Keratinocyte (primary cell): ENCODE results near the gene TMEM256. TPM values are rescaled to one million over a fixed set of nuclear protein-coding genes. Genes with fewer than 3 reads are reported as not detected.

ENCODE experiments used
- DNase-seq: peaks from one replicate; pipeline ENCODE4 v3.0.0-alpha.2; 2011; ENCODE audit warnings: low read depth, missing footprints, low spot score
- FAIRE-seq: peaks from 2 replicates; lab custom pipeline; 2011; peaks lifted over from hg19 to GRCh38; lab: Jason Lieb, UNC
- H2AFZ ChIP-seq: 2 replicates; pipeline ENCODE4 v1.6.0; 2012; ENCODE audit warnings: low read length, control low read depth, inconsistent platforms; ENCODE audit not compliant: control insufficient read depth
- H3K27ac ChIP-seq: 2 replicates; pipeline ENCODE4 v1.5.1; 2011; ENCODE audit warnings: low read length; ENCODE audit not compliant: control insufficient read depth, insufficient read depth
- H3K27me3 ChIP-seq: 3 replicates; pipeline ENCODE4 v1.6.0; 2011; ENCODE audit warnings: low read length; ENCODE audit not compliant: control insufficient read depth, insufficient read depth; ENCODE audit errors: extremely low read depth
- H3K36me3 ChIP-seq, 2 experiments: 2 replicates in 1 of 2; 3 replicates in 1 of 2; pipeline ENCODE4 v1.5.1; 2011; ENCODE audit warnings: low read length in 2 of 2, mild to moderate bottlenecking in 1 of 2; ENCODE audit not compliant: control insufficient read depth in 2 of 2, insufficient read depth in 2 of 2; ENCODE audit errors: extremely low read depth in 1 of 2
- H3K4me1 ChIP-seq: 3 replicates; pipeline ENCODE4 v1.5.1; 2011; ENCODE audit warnings: low read length; ENCODE audit not compliant: control insufficient read depth, insufficient read depth; ENCODE audit errors: extremely low read depth
- H3K4me2 ChIP-seq: 3 replicates; pipeline ENCODE4 v1.6.0; 2011; ENCODE audit warnings: low read depth, low read length; ENCODE audit not compliant: control insufficient read depth, insufficient read depth; ENCODE audit errors: extremely low read depth
- H3K4me3 ChIP-seq, 3 experiments: fragments of 200-600 bp in 1 of 3; sonication (generic) in 1 of 3; 2 replicates in 2 of 3; 3 replicates in 1 of 3; pipeline ENCODE4 v1.5.1; 2011 to 2016; ENCODE audit warnings: low read length in 3 of 3, mild to moderate bottlenecking in 3 of 3, control low read depth in 2 of 3, inconsistent platforms in 1 of 3, low read depth in 1 of 3, mixed read lengths in 1 of 3, mixed run types in 1 of 3, moderate library complexity in 1 of 3; ENCODE audit not compliant: control insufficient read depth in 2 of 3, insufficient read depth in 2 of 3; ENCODE audit errors: extremely low read depth in 1 of 3
- H3K79me2 ChIP-seq: 2 replicates; pipeline ENCODE4 v1.6.0; 2012; ENCODE audit warnings: low read length; ENCODE audit not compliant: control insufficient read depth, insufficient read depth
- H3K9ac ChIP-seq: 3 replicates; pipeline ENCODE4 v1.6.0; 2011; ENCODE audit warnings: low read length; ENCODE audit not compliant: control insufficient read depth, insufficient read depth; ENCODE audit errors: extremely low read depth
- H3K9me1 ChIP-seq: 3 replicates; pipeline ENCODE4 v1.6.0; 2011; ENCODE audit warnings: low read length; ENCODE audit not compliant: control insufficient read depth, insufficient read depth; ENCODE audit errors: extremely low read depth
- H3K9me3 ChIP-seq: 2 replicates; pipeline ENCODE4 v1.5.1; 2012; ENCODE audit warnings: low read depth, low read length; ENCODE audit not compliant: control insufficient read depth
- H4K20me1 ChIP-seq: 3 replicates; pipeline ENCODE4 v1.6.0; 2011; ENCODE audit warnings: low read length; ENCODE audit not compliant: control insufficient read depth, insufficient read depth; ENCODE audit errors: extremely low read depth
- CTCF ChIP-seq, 3 experiments: IDR thresholded peaks in 1 of 3; conservative IDR thresholded peaks in 1 of 3; optimal IDR thresholded peaks in 1 of 3; 2 replicates in 2 of 3; 3 replicates in 1 of 3; pipeline versions ENCODE3 to v1.5.1; 2011; ENCODE audit warnings: low read length in 3 of 3, mild to moderate bottlenecking in 3 of 3, moderate library complexity in 2 of 3, control low read depth in 1 of 3, inconsistent platforms in 1 of 3; ENCODE audit not compliant: insufficient read depth in 2 of 3; ENCODE audit errors: extremely low read depth in 1 of 3
- EZH2 ChIP-seq: IDR thresholded peaks from one replicate; pipeline ENCODE4 v1.6.1; 2012; ENCODE audit warnings: inconsistent platforms, mild to moderate bottlenecking, low read length, moderate library complexity
- dilution Hi-C: fragments of 300-500 bp; cut with MboI; formaldehyde crosslinking; loops from one replicate; pipeline ENCODE4 v1.7.0; 2020; ENCODE audit warnings: low sequenced_read_pairs; ENCODE audit not compliant: extremely low pct_ligation_motif_present
- polyA plus RNA-seq, 5 experiments: library from polyadenylated mRNA; depleted of rRNA in 3 of 5; stranded (reverse) in 3 of 5; stranded (forward) in 1 of 5; unstranded in 1 of 5; fragments of >200 nt; gene quantifications; 1 replicate in 1 of 5; 2 replicates in 3 of 5; 3 replicates in 1 of 5; pipeline versions ENCODE4 v1.2.1 to v1.2.3, GENCODE V29; 2011 to 2012; ENCODE audit warnings: missing spikeins in 2 of 5, low read depth in 1 of 5, low replicate concordance in 1 of 5

TMEM256 gene
- polyA plus RNA-seq, 1 donor (not counting 4 experiments of a cell fraction or from before 2014, with no cell fraction given), result 68.1 TPM

DNA sequence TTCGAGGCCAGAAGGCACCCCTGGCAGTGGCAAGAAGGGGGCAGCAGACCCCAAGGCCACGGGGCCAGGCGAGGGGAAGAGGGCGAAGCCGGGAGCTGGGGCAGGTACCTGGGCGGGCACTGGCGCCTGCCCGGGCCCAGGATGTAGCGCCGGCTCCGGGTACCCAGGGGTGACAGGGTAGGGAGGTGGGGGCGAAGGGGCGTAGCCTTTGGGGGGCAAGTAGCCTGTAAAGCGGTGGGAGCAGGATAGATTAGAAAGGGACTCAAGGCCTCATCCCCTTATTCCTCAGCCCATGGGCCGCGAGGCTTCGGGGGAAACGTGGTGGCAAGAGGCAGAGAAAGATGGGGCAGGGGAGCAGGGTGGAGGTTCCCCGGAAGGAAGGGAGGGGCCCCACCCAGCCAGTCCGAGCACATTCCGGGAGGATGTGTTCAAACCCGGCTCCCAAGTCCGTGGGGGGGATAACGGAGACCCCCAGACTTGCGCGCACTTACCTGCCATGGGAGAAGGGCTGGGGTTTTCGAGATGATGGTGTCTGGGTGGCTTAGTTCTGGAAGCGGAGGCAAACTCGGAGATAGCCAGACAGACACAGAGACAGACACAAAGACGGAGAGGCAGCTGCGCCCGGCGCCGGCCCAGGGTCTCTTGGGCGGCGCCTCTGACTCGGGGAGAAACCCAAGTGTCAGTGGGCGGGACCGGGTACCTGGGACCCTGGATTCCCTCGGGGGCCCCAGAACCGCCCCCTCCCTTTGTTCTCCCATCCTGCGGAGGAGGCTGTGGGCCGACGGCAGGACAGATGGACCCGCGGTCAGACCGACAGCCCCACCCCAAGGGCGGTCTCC, 10.1 kb downstream of the TMEM256 start:
- Histone ChIP-seq H3K36me3 (peaks cover 22 to 39% of the 10 kb centered on the region in 2 experiments), H3K4me1 (peaks cover 11% of the 10 kb centered on the region), H4K20me1 (no peaks in the 10 kb centered on the region), H3K9me1 (no peaks in the 10 kb centered on the region), H3K9me3 (no peaks in the 10 kb centered on the region), H3K79me2 (peaks cover 27% of the 10 kb centered on the region), H2AFZ (peak overlapping the region; percentile 66), H3K27me3 (no peaks in the 10 kb centered on the region), H3K4me2 (peak overlapping the region; percentile 77), H3K4me3 (peak overlapping the region; percentile 83 to 90 (median 89)), H3K27ac (peak overlapping the region; percentile 69), H3K9ac (peak overlapping the region; percentile 80)
- TF ChIP-seq EZH2 (no peak), CTCF (optimal IDR thresholded peaks at IDR 0.05 in 1 of 3, IDR thresholded peaks at IDR 0.05 in 1 of 3, conservative IDR thresholded peaks at IDR 0.05 in 1 of 3; ENCODE audit: extremely low read depth in 1 of 3, insufficient read depth in 2 of 3, low read length in 3 of 3) (peak in 2 of 3 experiments; percentile 6 to 17)
- no peak for DNase-seq
- no peak for FAIRE-seq
- dilution Hi-C loops, result no loop called here

- Histone ChIP-seq H3K27ac (no peak overlapping the region), H4K20me1 (peaks cover 1% of the 10 kb centered on the region), H3K9me1 (no peaks in the 10 kb centered on the region), H3K9ac (peak overlapping the region; percentile 80), H3K9me3 (no peaks in the 10 kb centered on the region), H2AFZ (no peak overlapping the region), H3K4me3 (peak overlapping the region; percentile 83 to 90 (median 89)), H3K27me3 (no peaks in the 10 kb centered on the region), H3K4me2 (peak overlapping the region; percentile 77), H3K4me1 (peaks cover 11% of the 10 kb centered on the region), H3K36me3 (peaks cover 31 to 43% of the 10 kb centered on the region in 2 experiments), H3K79me2 (peaks cover 27% of the 10 kb centered on the region)
- dilution Hi-C loops, result no loop called here
- FAIRE-seq (no peak), DNase-seq (no peak)
- no peak for TF ChIP-seq EZH2
- no peak for TF ChIP-seq CTCF (optimal IDR thresholded peaks at IDR 0.05 in 1 of 3, IDR thresholded peaks at IDR 0.05 in 1 of 3, conservative IDR thresholded peaks at IDR 0.05 in 1 of 3; ENCODE audit: extremely low read depth in 1 of 3, insufficient read depth in 2 of 3, low read length in 3 of 3)
Observed at GRCh38 chr17:7392696-7393612, 10.9 kb downstream of the TMEM256 start.
